RPMI8226 (cell line): ENCODE measurements around the gene CALML5.

Source experiments
- DNase-seq: peaks from one replicate; pipeline ENCODE4 v3.0.0-alpha.2; 2015

The CALML5 gene

DNA sequence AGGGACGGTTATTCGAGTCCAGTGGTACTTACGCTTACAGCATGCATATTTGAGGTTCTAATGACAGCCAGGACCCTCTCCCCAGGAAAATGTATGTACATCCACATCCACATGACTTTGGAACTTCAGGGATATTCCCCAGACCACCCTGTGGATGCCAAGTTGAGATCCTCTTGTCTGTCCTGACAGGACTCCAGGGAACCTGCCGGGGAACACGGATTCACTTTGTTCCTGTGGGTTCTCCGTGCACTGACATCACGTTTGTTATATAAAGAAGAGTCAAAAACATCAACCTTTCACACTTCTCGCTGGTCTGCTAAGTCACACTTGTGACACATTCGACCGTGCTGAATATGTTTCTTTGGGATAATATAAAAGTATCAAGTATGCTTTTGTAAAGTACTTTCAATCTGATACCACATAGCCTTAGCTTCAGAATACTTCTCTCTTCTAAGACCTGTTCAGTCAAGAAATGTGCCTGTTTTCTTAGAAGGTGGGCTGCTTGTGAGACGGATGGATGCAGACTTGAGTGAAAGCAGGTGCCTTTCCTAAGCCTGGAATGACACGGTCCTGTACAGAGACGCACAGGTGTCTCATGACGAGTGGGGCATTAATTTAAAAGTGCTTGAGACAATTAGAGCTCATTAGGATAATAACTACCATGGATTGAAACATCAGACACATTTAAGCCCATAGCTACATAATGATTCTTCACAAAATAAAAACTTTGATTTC, 38.7 kb downstream of the CALML5 start:
- no peak for DNase-seq

DNA sequence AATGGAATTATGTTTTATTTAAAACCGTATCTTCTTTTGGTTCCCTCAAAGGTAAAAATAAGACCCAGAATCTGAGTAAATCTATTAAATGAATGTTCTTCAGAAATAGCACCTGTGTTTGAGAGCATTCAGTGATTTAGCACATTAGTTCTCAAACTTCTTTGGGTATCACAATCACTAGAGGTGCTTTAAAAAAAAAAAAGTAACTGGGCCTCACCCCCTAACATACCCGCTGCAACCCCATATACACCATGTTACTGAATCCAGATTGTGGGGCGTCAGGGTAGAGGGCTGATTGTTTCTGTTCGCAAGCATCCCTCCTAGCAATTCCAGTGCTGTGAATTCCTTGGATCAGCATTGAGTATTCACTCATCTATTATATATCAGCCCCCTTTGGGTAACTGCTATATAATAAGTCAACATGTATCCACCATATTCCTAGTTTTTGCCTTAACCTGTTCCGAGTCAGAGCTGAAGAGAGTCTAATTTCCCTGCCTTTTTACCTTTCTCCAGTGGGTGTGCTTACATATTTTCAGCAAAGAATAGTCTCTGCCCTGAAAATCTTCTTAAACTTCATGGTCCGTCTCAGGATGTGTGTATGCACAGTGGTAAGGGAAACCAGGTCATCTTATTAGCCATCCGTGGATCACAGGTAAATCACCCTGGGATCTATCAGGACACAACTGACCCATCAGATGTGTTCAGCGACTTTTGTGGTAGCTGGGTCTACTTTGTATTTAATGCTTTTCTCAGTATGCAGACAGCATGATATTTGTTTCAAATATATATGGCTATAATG, 40.2 kb downstream of the CALML5 start:
- DNase-seq = no peak

DNA sequence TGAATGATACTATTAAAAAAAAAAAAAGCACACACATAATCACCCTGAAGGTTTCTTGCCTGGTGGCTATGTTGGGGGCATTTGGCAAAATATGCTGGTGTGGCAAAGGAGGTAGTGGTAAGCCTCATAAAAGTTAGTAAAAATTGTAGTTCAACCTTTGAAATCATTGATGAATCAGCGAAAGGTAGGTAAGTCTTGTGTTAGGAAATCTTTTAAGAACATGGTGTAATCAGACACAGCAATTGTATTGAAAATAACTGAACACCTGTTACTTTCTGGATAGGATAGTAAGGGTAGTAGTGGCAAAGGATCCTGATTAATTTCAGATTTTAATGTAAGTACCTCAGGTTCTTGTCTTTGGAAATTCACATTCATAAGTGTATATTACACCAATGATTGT, 40.9 kb downstream of the CALML5 start:
- DNase-seq = no peak

DNA sequence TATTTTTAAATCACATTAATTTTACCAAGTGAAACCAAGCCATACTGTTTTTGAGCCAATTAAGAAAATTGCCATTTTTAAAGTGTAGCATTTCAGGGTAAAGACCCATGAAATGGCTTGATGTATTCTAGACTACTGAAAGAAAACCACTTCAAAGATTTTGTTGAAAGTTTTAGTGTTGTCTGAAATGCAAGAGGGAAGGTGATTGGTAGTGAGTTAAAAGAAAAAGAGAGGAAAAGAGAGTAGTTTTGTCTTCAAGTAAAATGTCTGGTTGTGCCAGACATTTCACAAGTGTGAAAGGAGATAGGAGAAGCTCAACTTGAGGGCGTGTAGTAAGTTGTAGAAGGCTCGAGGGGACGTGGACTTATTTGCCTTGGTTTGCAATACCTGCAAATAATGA, 41.6 kb downstream of the CALML5 start:
- no peak for DNase-seq

DNA sequence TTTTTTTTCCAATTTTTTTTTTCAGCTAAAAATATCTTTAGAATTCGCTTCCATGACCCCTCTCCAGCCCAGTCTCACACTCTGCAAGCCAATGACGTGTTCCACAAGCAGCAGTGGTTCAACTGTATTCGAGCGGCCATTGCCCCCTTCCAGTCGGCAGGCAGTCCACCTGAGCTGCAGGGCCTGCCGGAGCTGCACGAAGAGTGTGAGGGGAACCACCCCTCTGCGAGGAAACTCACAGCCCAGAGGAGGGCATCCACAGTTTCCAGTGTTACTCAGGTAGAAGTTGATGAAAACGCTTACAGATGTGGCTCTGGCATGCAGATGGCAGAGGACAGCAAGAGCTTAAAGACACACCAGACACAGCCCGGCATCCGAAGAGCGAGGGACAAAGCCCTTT, 42.8 kb downstream of the CALML5 start:
- DNase-seq = no peak

DNA sequence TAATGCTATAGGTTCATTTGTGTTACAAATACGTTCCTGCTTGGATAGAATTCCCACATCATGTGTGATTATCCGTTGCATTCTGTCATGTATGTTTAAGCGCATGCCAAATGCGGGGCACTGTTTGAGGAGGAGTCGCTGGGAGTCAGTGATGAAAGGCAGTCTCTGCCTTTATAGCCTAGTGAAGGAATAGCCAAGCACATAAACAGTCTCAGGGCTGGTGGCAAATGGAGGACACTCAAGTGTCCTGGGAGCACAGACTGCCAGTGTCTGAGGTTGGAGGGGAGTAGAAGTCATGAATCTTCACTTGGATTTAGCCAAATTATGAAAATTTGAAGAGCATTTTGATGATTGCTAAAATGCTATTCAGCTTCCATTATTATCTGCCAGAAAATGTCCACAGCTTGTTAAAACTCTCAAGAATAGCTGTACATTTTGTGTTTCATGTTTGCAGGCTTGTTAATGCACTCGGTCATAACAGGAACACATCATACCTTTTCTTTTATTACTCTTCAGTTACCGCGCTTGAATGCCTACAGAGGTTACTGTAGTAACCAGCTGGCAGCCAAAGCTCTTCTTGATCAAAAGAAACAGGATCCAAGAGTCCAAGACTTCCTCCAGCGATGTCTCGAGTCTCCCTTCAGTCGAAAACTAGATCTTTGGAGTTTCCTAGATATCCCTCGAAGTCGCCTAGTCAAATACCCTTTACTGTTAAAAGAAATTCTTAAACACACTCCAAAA, 45.5 kb downstream of the CALML5 start:
- DNase-seq = no peak

DNA sequence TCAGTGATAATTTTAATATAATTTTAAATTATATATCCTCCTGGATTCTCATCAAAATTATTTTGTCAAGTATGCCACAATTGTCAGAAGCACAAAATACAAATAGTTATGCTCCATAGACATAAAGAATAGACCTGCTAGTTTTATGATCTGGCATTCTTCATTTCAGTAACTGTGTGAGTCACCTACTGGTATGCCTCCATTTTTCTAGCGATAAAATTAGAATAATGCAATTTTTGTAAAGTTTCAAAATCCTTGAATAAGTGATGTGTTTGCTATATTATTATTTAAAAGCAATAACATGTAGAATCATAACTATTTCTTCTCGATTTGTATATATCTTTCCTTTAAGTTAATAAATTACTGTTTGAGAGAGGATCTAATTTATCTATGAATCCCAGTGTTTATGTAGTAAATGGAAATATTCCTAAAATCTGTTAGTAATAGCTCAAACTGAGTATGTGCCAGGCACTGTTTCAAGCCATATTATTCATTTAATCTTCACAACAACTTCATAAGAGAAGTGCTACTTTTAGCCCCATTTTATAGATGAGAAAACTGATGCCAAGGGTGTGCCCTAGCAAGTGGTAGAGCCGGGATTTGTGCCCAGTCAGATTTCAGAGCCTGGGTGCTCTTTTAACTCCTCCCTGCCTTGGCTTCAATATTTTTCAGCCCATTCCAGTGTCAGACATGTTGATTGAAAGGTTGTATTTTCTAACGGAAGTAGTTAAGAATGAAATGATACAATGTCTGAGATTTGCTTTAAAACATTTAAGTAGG, 48.6 kb downstream of the CALML5 start:
- DNase-seq = no peak

DNA sequence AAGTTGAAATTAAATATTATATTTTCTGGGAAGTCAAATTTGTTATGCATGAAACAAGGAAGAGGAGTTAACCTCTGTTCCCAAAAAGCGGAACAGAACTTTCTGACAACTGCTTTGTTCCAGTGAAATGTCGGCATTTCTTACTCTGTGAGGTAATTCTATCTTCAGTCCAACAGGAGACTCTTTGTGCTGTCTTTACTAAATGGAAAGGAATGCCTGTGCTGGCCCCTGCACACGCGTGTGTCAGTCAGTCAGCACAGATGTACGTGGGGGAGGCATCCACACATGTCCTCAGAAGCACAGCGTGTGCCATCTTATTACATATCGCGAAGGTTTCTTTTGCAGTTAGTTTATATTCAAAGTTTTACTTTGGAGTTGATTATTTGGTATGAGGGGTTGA, 49.5 kb downstream of the CALML5 start:
- no peak for DNase-seq

DNA sequence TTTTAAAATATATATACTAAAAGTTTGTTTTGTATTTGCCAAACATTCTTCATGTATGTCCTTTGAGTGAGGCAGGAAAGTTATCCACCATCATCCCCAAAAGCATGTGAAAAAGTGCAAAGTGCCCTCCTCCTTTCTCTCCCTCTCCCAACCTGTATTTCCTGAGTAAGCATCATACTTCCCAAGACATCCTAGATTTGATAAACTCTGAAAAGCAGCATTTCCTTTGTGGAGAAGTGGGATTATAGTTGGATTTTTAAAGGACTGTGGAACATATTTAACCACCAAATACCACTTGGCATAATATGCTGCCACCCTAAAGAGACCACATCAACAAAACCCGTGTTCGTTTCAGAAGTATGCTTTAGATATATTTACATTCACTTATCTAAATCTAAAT, 50.1 kb downstream of the CALML5 start:
- DNase-seq = no peak
